GM12875 (cell line): Measurements from ENCODE around the gene FOXP2.

Experiments used
- H3K4me3 ChIP-seq: one replicate; pipeline ENCODE4 v1.5.1; 2011; ENCODE audit warnings: low read depth, low read length, control low read depth
- CTCF ChIP-seq: IDR thresholded peaks from 2 replicates; pipeline ENCODE4 v1.5.1; 2011; ENCODE audit warnings: low read depth, mild to moderate bottlenecking, control low read depth, inconsistent platforms, low read length, moderate library complexity, borderline replicate concordance; ENCODE audit not compliant: insufficient read depth

The FOXP2 gene

GRCh38 chr7:114444196-114444595 is 29.6 kb downstream of the FOXP2 start:
- TF ChIP-seq CTCF: no peak
- no peak overlapping the region for H3K4me3 ChIP-seq

- no peak for TF ChIP-seq CTCF
- no peak overlapping the region for H3K4me3 ChIP-seq
Measured at GRCh38 chr7:114450431-114450830, 35.8 kb downstream of the FOXP2 start.

- no peak for TF ChIP-seq CTCF
- H3K4me3 ChIP-seq: no peak overlapping the region
Measured at GRCh38 chr7:114459574-114459973, 45.0 kb downstream of the FOXP2 start.

- no peak for TF ChIP-seq CTCF
- no peak overlapping the region for H3K4me3 ChIP-seq
Measured at GRCh38 chr7:114460021-114460420, 45.4 kb downstream of the FOXP2 start.

GRCh38 chr7:114466917-114467316 is 52.3 kb downstream of the FOXP2 start:
- no peak overlapping the region for H3K4me3 ChIP-seq
- TF ChIP-seq CTCF: no peak

GRCh38 chr7:114468844-114469243 is 54.2 kb downstream of the FOXP2 start:
- H3K4me3 ChIP-seq: no peak overlapping the region
- TF ChIP-seq CTCF: no peak

- H3K4me3 ChIP-seq: no peak overlapping the region
- TF ChIP-seq CTCF: no peak
Measured at GRCh38 chr7:114472896-114473512, 58.4 kb downstream of the FOXP2 start.
